NCI-H748 (cell line): ENCODE results near the gene CDR2.
"Not testable (repeated sequence)": the region's sequence is repeated elsewhere in the genome, so short reads cannot be mapped to it uniquely, and the experiment has no call there.

ENCODE experiments used
- DNase-seq: peaks from one replicate; lab custom pipeline; 2025; ENCODE audit not compliant: unreplicated experiment; lab: John Stamatoyannopoulos, UW

Gene CDR2

DNA sequence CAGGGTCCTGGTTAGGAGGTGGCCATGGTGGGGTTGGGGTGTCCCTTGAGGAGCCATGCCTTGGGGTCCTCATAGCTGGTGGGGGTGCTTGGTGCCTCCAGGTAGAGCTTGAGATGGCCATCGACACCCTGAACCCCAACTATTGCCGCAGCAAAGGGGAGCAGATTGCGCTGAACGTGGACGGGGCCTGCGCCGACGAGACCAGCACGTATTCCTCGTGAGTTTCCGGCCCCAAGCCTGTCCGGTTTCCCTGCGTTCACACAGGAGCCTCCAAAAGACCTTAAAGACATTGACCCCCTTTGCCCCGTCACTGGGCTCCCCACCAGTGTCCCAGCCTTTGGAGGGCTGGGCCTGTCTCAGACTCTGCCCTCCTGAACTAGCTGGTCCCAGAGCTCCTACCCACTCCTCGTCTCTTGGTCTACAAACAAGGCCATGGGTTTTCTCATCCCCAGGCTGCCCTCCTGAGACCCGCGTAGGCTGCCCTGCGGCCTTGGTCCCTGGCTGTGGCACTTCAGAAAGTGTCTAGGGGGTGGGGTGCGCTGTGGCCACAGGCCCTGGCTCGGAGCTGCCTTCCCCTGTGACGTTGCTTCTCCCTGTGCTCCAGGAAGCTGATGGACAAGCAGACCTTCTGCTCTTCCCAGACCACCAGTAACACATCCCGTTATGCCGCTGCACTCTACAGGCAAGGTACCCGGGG, 65.4 kb downstream of the CDR2 start:
- DNase-seq, result no peak

GRCh38 chr16:22307838-22308237, 66.6 kb downstream of the CDR2 start:
- DNase-seq, result no peak

DNA sequence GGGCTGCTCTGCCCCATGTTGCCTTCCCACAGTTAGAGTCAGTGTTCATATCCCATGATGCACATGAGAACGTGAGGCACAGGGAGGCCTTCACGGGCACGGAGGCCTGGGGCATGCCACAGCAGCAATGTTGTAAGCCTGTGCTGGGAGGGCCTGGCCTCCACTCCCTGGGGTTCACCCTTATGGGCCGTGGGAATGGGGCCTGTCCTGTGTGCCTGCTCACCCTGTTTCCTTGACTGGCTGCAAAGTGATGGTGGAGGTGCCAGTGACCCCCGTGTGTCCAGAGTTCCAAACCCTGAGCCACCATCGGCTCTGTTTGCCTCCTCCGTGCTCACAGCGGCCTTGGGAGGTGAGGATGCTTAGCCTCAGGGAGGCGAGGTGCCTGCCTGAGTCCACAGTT, 67.6 kb downstream of the CDR2 start:
- no peak for DNase-seq

GRCh38 chr16:22304411-22304810, 70.0 kb downstream of the CDR2 start:
- DNase-seq, result no peak

- DNase-seq, result no peak
Observed at GRCh38 chr16:22302776-22303363, 71.5 kb downstream of the CDR2 start.

DNA sequence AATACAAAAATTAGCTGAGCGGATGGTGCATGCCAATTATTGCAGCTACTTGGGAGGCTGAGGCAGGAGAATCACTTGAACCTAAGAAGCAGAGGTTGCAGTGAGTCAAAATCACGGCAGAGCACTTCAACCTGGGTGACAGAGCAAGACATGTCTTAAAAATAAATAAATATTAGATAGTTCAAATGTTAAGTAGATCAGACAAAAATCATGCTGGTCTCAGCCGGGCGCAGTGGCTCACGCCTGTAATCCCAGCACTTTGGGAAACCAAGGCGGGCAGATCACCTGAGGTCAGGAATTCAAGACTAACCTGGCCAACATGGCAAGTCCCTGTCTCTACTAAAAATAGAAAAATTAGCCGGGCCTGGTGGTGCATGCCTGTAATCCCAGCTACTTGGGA, 73.0 kb downstream of the CDR2 start:
- not testable (repeated sequence) for DNase-seq

DNA sequence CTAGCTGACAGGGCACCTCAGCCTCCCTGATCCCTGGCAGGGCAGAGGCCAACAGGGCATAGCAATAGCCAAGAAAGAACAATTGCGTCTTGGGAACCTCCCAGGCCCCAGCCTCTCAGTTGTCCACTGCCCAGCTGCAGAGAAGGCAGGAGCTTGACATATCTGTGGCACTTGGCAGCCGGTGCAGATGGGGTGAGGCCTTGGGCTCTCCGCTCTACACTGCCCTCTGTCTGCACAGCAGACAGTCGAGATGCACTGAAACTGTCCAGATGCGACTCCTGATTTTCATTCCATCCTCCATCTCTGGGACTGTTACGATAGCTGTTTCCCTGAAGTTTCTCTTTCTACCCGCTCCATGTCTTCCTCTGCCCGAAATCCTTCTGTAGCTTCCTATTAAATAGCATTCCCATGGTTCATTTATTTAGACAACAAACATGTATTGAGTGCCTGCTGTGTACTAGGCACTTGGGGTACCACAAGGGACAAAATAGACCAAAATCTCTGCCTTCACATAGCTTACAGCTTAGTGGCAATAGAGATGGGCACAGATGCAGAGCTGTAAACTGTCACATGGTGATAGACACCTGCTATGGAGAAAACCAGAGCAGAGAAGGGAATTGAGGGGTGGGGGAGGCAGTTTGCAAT, 73.9 kb downstream of the CDR2 start:
- peak; percentile 29 for DNase-seq

DNA sequence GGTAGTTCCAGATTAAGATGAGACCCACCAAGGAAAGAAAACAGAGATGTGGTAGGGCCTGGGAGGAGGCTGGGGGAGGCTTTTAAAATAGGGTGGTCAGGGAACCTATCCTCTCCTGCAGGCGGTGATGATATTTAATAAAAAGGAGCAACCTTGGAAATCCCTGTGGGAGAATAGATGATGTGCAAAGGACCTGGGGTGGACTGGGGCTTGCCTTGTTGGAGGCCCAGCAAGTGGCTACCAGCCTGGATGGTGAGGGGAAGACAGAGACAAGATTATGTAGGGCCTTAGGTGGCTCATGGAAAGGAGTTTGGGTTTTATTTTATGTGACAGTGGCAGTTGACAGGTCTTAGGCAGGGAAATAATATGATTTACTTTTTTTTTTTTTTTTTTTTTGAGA, 75.4 kb downstream of the CDR2 start:
- DNase-seq, result no peak

GRCh38 chr16:22297871-22298733, 76.3 kb downstream of the CDR2 start:
- DNase-seq, result peak; percentile 93

GRCh38 chr16:22297114-22297870, 77.1 kb downstream of the CDR2 start, which contains the start of gene POLR3E:
TSS of gene POLR3E (plus strand) at chr16:22297409. CDS start at chr16:22302969, 5,560 bp downstream.
- peak; percentile 92 for DNase-seq

- peak; percentile 13 for DNase-seq
Observed at GRCh38 chr16:22296225-22297113, 78.0 kb downstream of the CDR2 start.
